T-helper 1 cell treated with Interleukin-12 subunit alpha and Interleukin-12 subunit beta and Interleukin-4 antibody, amounts not matched to agents 30 μg/mL and 1 μg/mL, for 36 hours (primary cell): Measurements from ENCODE around the gene LIMK2.

ENCODE experiments used
- H3K27ac Mint-ChIP-seq: one replicate; pipeline ENCODE4 v1.8.0; 2021; ENCODE audit warnings: mild to moderate bottlenecking, mixed read lengths
- H3K27me3 Mint-ChIP-seq: one replicate; pipeline ENCODE4 v1.8.0; 2021; ENCODE audit warnings: low read depth, mixed read lengths
- H3K36me3 Mint-ChIP-seq: one replicate; pipeline ENCODE4 v1.8.0; 2021; ENCODE audit warnings: low read depth, mixed read lengths
- H3K4me1 Mint-ChIP-seq: one replicate; pipeline ENCODE4 v1.8.0; 2021; ENCODE audit warnings: low read depth, mixed read lengths
- H3K4me3 Mint-ChIP-seq: one replicate; pipeline ENCODE4 v1.8.0; 2021; ENCODE audit warnings: mild to moderate bottlenecking, moderate library complexity, mixed read lengths
- H3K9me3 Mint-ChIP-seq: one replicate; pipeline ENCODE4 v1.8.0; 2021; ENCODE audit warnings: mixed read lengths

Gene LIMK2

GRCh38 chr22:31263896-31264640 is 52.0 kb downstream of the LIMK2 start:
- Mint-ChIP-seq H3K4me3 (no peak overlapping the region), H3K27me3 (no peaks in the 10 kb centered on the region), H3K9me3 (no peaks in the 10 kb centered on the region), H3K27ac (no peak overlapping the region), H3K4me1 (peaks cover 4% of the 10 kb centered on the region), H3K36me3 (peaks cover 31% of the 10 kb centered on the region)

- peaks cover 9% of the 10 kb centered on the region for H3K4me1 Mint-ChIP-seq
- no peaks in the 10 kb centered on the region for H3K9me3 Mint-ChIP-seq
- H3K36me3 Mint-ChIP-seq: peaks cover 35% of the 10 kb centered on the region
- H3K27me3 Mint-ChIP-seq: no peaks in the 10 kb centered on the region
- no peak overlapping the region for H3K4me3 Mint-ChIP-seq
- H3K27ac Mint-ChIP-seq: no peak overlapping the region
Observed at GRCh38 chr22:31268281-31268680, 56.2 kb downstream of the LIMK2 start.

GRCh38 chr22:31269892-31270579 is 57.9 kb downstream of the LIMK2 start:
- Mint-ChIP-seq H3K4me3 (no peak overlapping the region), H3K9me3 (no peaks in the 10 kb centered on the region), H3K36me3 (peaks cover 43% of the 10 kb centered on the region), H3K27me3 (no peaks in the 10 kb centered on the region), H3K4me1 (peaks cover 9% of the 10 kb centered on the region), H3K27ac (peak overlapping the region; percentile 43)

- peak overlapping the region; percentile 21 for H3K27ac Mint-ChIP-seq
- H3K4me3 Mint-ChIP-seq: no peak overlapping the region
- H3K36me3 Mint-ChIP-seq: peaks cover 48% of the 10 kb centered on the region
- no peaks in the 10 kb centered on the region for H3K27me3 Mint-ChIP-seq
- no peaks in the 10 kb centered on the region for H3K9me3 Mint-ChIP-seq
- H3K4me1 Mint-ChIP-seq: peaks cover 5% of the 10 kb centered on the region
Observed at GRCh38 chr22:31271026-31271425, 58.9 kb downstream of the LIMK2 start.

- peak overlapping the region; percentile 75 for H3K27ac Mint-ChIP-seq
- no peaks in the 10 kb centered on the region for H3K27me3 Mint-ChIP-seq
- peaks cover 5% of the 10 kb centered on the region for H3K4me1 Mint-ChIP-seq
- no peak overlapping the region for H3K4me3 Mint-ChIP-seq
- H3K36me3 Mint-ChIP-seq: peaks cover 50% of the 10 kb centered on the region
- H3K9me3 Mint-ChIP-seq: no peaks in the 10 kb centered on the region
Observed at GRCh38 chr22:31271485-31271884, 59.4 kb downstream of the LIMK2 start.

GRCh38 chr22:31272522-31273446 is 60.7 kb downstream of the LIMK2 start:
- peak overlapping the region; percentile 15 for H3K27ac Mint-ChIP-seq
- H3K27me3 Mint-ChIP-seq: no peaks in the 10 kb centered on the region

GRCh38 chr22:31274017-31274416 is 61.9 kb downstream of the LIMK2 start:
- Mint-ChIP-seq H3K9me3 (no peaks in the 10 kb centered on the region), H3K27ac (peak overlapping the region; percentile 45), H3K36me3 (peaks cover 49% of the 10 kb centered on the region), H3K4me3 (no peak overlapping the region), H3K27me3 (no peaks in the 10 kb centered on the region), H3K4me1 (peaks cover 19% of the 10 kb centered on the region)

More at GRCh38 chr22:31272522-31273446, 60.7 kb downstream of the LIMK2 start:
- peaks cover 50% of the 10 kb centered on the region for H3K36me3 Mint-ChIP-seq
- no peaks in the 10 kb centered on the region for H3K9me3 Mint-ChIP-seq
- no peak overlapping the region for H3K4me3 Mint-ChIP-seq
- peaks cover 7% of the 10 kb centered on the region for H3K4me1 Mint-ChIP-seq

GRCh38 chr22:31275018-31275417 is 62.9 kb downstream of the LIMK2 start:
- Mint-ChIP-seq H3K4me1 (peaks cover 27% of the 10 kb centered on the region), H3K9me3 (no peaks in the 10 kb centered on the region), H3K36me3 (peaks cover 54% of the 10 kb centered on the region), H3K27ac (peak overlapping the region; percentile 36), H3K4me3 (no peak overlapping the region), H3K27me3 (no peaks in the 10 kb centered on the region)

- Mint-ChIP-seq H3K4me3 (no peak overlapping the region), H3K9me3 (no peaks in the 10 kb centered on the region), H3K27ac (peak overlapping the region; percentile 20), H3K36me3 (peaks cover 53% of the 10 kb centered on the region), H3K4me1 (peaks cover 33% of the 10 kb centered on the region), H3K27me3 (no peaks in the 10 kb centered on the region)
Observed at GRCh38 chr22:31275576-31275975, 63.5 kb downstream of the LIMK2 start.

- peaks cover 62% of the 10 kb centered on the region for H3K36me3 Mint-ChIP-seq
- no peaks in the 10 kb centered on the region for H3K27me3 Mint-ChIP-seq
- H3K9me3 Mint-ChIP-seq: no peaks in the 10 kb centered on the region
- H3K27ac Mint-ChIP-seq: peak overlapping the region; percentile 20
- no peak overlapping the region for H3K4me3 Mint-ChIP-seq
- H3K4me1 Mint-ChIP-seq: peaks cover 37% of the 10 kb centered on the region
Observed at GRCh38 chr22:31276426-31277167, 64.5 kb downstream of the LIMK2 start.

GRCh38 chr22:31277741-31278140 is 65.6 kb downstream of the LIMK2 start:
- Mint-ChIP-seq H3K4me1 (peaks cover 38% of the 10 kb centered on the region), H3K36me3 (peaks cover 64% of the 10 kb centered on the region), H3K27me3 (no peaks in the 10 kb centered on the region), H3K27ac (peak overlapping the region; percentile 94), H3K9me3 (no peaks in the 10 kb centered on the region), H3K4me3 (no peak overlapping the region)

- Mint-ChIP-seq H3K27me3 (no peaks in the 10 kb centered on the region), H3K4me3 (no peak overlapping the region), H3K36me3 (peaks cover 63% of the 10 kb centered on the region), H3K27ac (peak overlapping the region; percentile 94), H3K4me1 (peaks cover 40% of the 10 kb centered on the region), H3K9me3 (no peaks in the 10 kb centered on the region)
Observed at GRCh38 chr22:31278151-31278621, 66.1 kb downstream of the LIMK2 start.

- H3K4me3 Mint-ChIP-seq: peak overlapping the region; percentile 57
- peak overlapping the region; percentile 94 for H3K27ac Mint-ChIP-seq
- H3K9me3 Mint-ChIP-seq: no peaks in the 10 kb centered on the region
- no peaks in the 10 kb centered on the region for H3K27me3 Mint-ChIP-seq
- H3K36me3 Mint-ChIP-seq: peaks cover 62% of the 10 kb centered on the region
- peaks cover 44% of the 10 kb centered on the region for H3K4me1 Mint-ChIP-seq
Observed at GRCh38 chr22:31278626-31279326, 66.7 kb downstream of the LIMK2 start.
